Measurements from ENCODE around the gene TMEM167B.
A peak's percentile ranks its signal among the peaks of the same experiment; 100 is the strongest.

TMEM167B gene

DNA sequence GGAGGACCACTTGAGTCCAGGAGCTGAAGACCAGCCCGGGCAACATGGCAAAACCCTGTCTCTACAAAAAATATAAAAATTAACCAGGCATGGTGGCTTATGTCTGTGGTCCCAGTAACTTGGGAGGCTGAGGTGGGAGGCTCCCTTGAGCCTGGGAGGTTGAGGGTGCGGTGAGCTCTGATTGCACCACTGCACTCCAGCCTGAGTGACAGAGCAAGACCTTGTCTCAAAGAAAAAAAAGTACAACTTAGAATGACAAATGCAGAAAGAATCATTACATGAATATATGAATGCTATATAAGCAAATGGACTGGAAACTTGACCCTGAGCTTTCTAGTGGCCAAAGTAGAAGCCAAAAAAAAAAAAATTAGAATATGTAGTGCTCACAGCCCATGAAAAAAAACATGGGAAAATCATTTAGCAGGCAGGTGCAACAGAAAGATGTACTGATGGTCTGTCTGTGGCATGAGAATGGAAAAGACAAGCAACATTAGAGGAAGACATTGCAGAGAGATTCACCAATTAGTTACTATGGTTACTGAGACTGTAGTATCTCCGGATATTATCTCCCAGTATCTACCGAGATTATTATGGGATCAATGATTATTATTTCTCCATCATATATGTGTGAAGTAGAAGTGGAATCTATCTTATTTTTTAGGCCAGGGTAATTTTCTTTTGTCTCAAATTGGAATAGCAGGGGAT lies 42.6 kb downstream of the TMEM167B start:
- TF ChIP-seq, protein P1, sequence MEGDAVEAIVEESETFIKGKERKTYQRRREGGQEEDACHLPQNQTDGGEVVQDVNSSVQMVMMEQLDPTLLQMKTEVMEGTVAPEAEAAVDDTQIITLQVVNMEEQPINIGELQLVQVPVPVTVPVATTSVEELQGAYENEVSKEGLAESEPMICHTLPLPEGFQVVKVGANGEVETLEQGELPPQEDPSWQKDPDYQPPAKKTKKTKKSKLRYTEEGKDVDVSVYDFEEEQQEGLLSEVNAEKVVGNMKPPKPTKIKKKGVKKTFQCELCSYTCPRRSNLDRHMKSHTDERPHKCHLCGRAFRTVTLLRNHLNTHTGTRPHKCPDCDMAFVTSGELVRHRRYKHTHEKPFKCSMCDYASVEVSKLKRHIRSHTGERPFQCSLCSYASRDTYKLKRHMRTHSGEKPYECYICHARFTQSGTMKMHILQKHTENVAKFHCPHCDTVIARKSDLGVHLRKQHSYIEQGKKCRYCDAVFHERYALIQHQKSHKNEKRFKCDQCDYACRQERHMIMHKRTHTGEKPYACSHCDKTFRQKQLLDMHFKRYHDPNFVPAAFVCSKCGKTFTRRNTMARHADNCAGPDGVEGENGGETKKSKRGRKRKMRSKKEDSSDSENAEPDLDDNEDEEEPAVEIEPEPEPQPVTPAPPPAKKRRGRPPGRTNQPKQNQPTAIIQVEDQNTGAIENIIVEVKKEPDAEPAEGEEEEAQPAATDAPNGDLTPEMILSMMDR (IDR thresholded peaks at IDR 0.05; ENCODE audit: insufficient read depth, low read length, poor library complexity, severe bottlenecking) = no peak
- H3K27me3 ChIP-seq (replicated peaks; ENCODE audit: control insufficient read depth, insufficient read depth, low read length) = no peaks in the 10 kb centered on the region
- no peak for DNase-seq (ENCODE audit: extremely low read depth, insufficient read length)
- H3K36me3 ChIP-seq (ENCODE audit: control insufficient read depth, insufficient read depth, low read length) = no peaks in the 10 kb centered on the region
- no peak overlapping the region for H3K4me3 ChIP-seq (replicated peaks; ENCODE audit: low read depth, low read length)

DNA sequence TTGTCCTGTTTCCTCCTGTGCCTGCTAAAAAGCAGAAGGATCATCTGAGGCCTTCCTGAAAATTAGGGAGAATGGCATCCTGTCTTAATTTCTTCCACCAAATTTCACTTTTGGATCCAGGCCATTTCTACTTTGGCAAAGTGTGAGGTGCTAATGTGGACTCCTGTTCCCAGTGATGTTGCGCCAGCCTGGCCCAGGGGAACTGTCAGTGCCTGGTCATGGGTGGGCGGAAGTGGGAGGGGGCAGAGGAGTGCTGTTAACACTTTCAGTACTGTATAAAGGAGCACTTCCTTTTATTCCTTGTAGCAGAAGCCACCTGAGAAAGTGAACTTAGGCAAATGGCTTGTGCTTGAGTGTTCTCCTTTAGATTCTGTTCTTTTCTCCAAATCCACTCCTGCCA lies 43.3 kb downstream of the TMEM167B start:
- Histone ChIP-seq H3K4me3 (replicated peaks; ENCODE audit: low read depth, low read length) (no peak overlapping the region), H3K27me3 (replicated peaks; ENCODE audit: control insufficient read depth, insufficient read depth, low read length) (no peaks in the 10 kb centered on the region), H3K36me3 (ENCODE audit: control insufficient read depth, insufficient read depth, low read length) (no peaks in the 10 kb centered on the region)
- peak; percentile 27 for DNase-seq (ENCODE audit: extremely low read depth, insufficient read length)
- TF ChIP-seq, protein P1 (IDR thresholded peaks at IDR 0.05; ENCODE audit: insufficient read depth, low read length, poor library complexity, severe bottlenecking) = no peak

DNA sequence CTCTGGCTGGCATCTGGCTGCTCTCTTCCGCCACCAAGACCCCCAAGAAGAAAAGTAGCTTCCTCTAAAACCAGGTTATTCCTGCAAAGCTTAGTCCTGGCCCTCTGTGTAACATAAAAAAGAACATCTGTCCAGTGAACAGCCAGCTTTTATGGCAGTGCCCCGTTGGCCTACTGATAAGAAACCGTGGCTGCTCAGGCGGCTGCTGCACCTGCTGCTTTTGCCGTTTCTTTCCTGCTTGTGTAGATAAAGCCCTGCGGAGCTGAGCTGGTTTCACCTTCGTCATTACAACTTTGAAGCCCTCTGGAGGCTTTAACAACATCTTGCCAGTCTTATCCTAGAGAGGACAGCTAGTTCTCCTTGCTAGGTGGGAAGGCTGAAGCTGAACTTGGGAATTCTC lies 43.9 kb downstream of the TMEM167B start:
- no peak for DNase-seq (ENCODE audit: extremely low read depth, insufficient read length)
- Histone ChIP-seq H3K27me3 (replicated peaks; ENCODE audit: control insufficient read depth, insufficient read depth, low read length) (no peaks in the 10 kb centered on the region), H3K4me3 (replicated peaks; ENCODE audit: low read depth, low read length) (no peak overlapping the region), H3K36me3 (ENCODE audit: control insufficient read depth, insufficient read depth, low read length) (no peaks in the 10 kb centered on the region)
- TF ChIP-seq, protein P1 (IDR thresholded peaks at IDR 0.05; ENCODE audit: insufficient read depth, low read length, poor library complexity, severe bottlenecking) = no peak

DNA sequence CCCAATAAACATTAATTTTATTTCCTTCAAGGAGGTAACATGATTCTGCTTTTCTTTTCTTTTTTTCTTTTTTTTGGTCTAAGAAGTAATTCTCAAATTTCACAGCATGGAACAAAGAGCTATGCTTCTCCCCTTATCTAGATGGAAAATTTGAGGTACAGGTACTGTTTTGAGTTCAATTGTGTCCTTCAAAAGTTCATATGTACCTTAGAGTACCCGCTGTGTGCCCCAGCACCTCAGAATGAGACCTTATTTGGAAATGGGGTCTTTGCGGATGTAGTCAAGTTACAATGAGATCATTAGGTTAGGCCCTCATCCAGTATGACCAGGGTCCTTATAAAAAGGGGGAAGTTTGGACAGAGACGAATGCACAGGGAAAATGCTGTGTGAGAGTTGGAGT lies 45.4 kb downstream of the TMEM167B start:
- Histone ChIP-seq H3K4me3 (replicated peaks; ENCODE audit: low read depth, low read length) (no peak overlapping the region), H3K36me3 (ENCODE audit: control insufficient read depth, insufficient read depth, low read length) (no peaks in the 10 kb centered on the region), H3K27me3 (replicated peaks; ENCODE audit: control insufficient read depth, insufficient read depth, low read length) (no peaks in the 10 kb centered on the region)
- TF ChIP-seq, protein P1 (IDR thresholded peaks at IDR 0.05; ENCODE audit: insufficient read depth, low read length, poor library complexity, severe bottlenecking) = no peak
- DNase-seq (ENCODE audit: extremely low read depth, insufficient read length) = no peak

DNA sequence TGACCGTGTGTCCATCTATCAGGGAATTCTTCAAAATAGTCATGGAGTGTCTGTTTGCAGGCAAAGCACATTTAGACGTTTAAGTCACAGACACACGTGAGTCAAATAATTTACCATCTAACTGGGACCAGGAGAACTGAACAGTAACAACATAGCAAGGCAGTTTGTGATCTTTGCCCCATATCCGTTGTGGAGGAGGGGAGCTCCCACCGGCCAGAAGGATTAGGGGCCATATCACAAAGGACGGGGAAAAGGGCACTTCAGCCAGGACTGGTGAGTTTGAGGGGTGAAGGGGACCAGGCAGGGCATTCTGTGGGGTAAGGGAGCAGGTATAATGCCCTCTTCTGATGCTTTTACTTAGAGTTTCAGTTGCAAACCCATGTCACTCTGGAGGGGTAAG lies 46.2 kb downstream of the TMEM167B start:
- no peak for DNase-seq (ENCODE audit: extremely low read depth, insufficient read length)
- Histone ChIP-seq H3K27me3 (replicated peaks; ENCODE audit: control insufficient read depth, insufficient read depth, low read length) (no peaks in the 10 kb centered on the region), H3K36me3 (ENCODE audit: control insufficient read depth, insufficient read depth, low read length) (no peaks in the 10 kb centered on the region), H3K4me3 (replicated peaks; ENCODE audit: low read depth, low read length) (no peak overlapping the region)
- TF ChIP-seq, protein P1 (IDR thresholded peaks at IDR 0.05; ENCODE audit: insufficient read depth, low read length, poor library complexity, severe bottlenecking) = no peak

DNA sequence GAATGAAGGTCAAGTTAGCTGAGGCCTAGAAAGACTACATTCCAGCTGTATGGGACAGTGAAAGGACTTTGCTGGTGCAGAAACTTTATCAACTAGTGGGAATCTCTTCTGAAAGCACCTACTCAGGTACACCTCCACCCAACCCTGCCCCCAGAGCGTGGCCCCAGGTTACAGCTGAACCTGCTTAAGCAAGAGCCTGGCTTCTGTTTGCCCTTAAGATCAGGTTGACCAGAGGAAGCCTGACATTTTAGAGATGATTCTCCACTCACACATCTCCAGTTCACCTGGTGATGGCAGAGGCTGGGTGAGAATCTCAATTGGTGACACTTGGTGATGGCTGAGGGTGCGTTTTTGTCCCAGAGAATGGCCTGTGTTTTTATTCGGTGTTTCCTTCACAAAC lies 47.4 kb downstream of the TMEM167B start:
- Histone ChIP-seq H3K36me3 (ENCODE audit: control insufficient read depth, insufficient read depth, low read length) (no peaks in the 10 kb centered on the region), H3K4me3 (replicated peaks; ENCODE audit: low read depth, low read length) (no peak overlapping the region), H3K27me3 (replicated peaks; ENCODE audit: control insufficient read depth, insufficient read depth, low read length) (no peaks in the 10 kb centered on the region)
- no peak for DNase-seq (ENCODE audit: extremely low read depth, insufficient read length)
- TF ChIP-seq, protein P1 (IDR thresholded peaks at IDR 0.05; ENCODE audit: insufficient read depth, low read length, poor library complexity, severe bottlenecking) = no peak

Measured in GM06990 (cell line).